Stomach (tissue), 9 donors: Measurements from ENCODE around the gene SAAL1. TPM values are rescaled to one million over a fixed set of nuclear protein-coding genes. Genes with fewer than 3 reads are reported as not detected.

Experiments
- DNase-seq, 2 donors: peaks; one replicate each; pipeline versions ENCODE4 v3.0.0 to v3.0.0-alpha.2; 2013 to 2019
- H3K27ac ChIP-seq, 5 donors: fragments of 200-600 bp in 4 of 5; sonication (generic) in 4 of 5; one replicate each; pipeline ENCODE4 v1.5.1; 2013 to 2019; ENCODE audit warnings: mild to moderate bottlenecking in 1 of 5, moderate library complexity in 1 of 5
- H3K27me3 ChIP-seq, 3 donors: fragments of 200-600 bp; sonication (generic); one replicate each; pipeline ENCODE4 v1.5.1; 2017 to 2019; ENCODE audit warnings: mixed run types in 1 of 3
- H3K36me3 ChIP-seq, 4 donors: fragments of 200-600 bp; sonication (generic); 1 replicate in 3 of 4; 2 replicates in 1 of 4; pipeline ENCODE4 v1.5.1; 2016 to 2019
- H3K4me1 ChIP-seq, 4 donors: fragments of 200-600 bp; sonication (generic); one replicate each; pipeline ENCODE4 v1.5.1; 2016 to 2019
- H3K4me3 ChIP-seq, 4 donors: fragments of 200-600 bp; sonication (generic) in 3 of 4; one replicate each; pipeline ENCODE4 v1.5.1; 2016 to 2019; ENCODE audit warnings: mild to moderate bottlenecking in 1 of 4
- H3K9me3 ChIP-seq, 4 donors: fragments of 200-600 bp; sonication (generic); one replicate each; pipeline ENCODE4 v1.5.1; 2016 to 2019
- CTCF ChIP-seq, 7 experiments: fragments of 450-650 bp in 4 of 7; fragments of 200-600 bp in 3 of 7; sonication (generic) in 3 of 7; IDR thresholded peaks; one replicate each; pipeline ENCODE4 v1.5.1; 2016 to 2019; ENCODE audit warnings: antibody characterized with exemption in 7 of 7, control low read depth in 2 of 7, mild to moderate bottlenecking in 1 of 7
- EP300 ChIP-seq: sonication (generic); formaldehyde crosslinking; IDR thresholded peaks from one replicate; pipeline ENCODE4 v1.6.1; 2017; ENCODE audit warnings: antibody characterized with exemption
- POLR2A ChIP-seq, 4 donors: fragments of 450-650 bp; IDR thresholded peaks; one replicate each; pipeline ENCODE4 v1.6.1; 2016; ENCODE audit warnings: antibody characterized with exemption in 4 of 4, control low read depth in 2 of 4, mild to moderate bottlenecking in 1 of 4, moderate library complexity in 1 of 4
- POLR2AphosphoS5 ChIP-seq, 3 donors: sonication (generic); formaldehyde crosslinking; IDR thresholded peaks; one replicate each; pipeline ENCODE4 v1.6.1; 2016; ENCODE audit warnings: antibody characterized with exemption in 3 of 3
- WGBS, 5 donors: extraction: QIAGEN DNeasy Blood & Tissue Kit in 3 of 5; methylation state at CpG; one replicate each; pipeline versions ENCODE4 v1.1.5 to v1.1.7; 2013 to 2018; 5-methylcytosine and 5-hydroxymethylcytosine counted together
- intact Hi-C: fragments of 100-400 bp; cut with DNase I; formaldehyde crosslinking; loops from one replicate; pipeline ENCODE4 v1.15.1; 2023; ENCODE audit warnings: low total_unique reads
- polyA plus RNA-seq, 3 donors: library from polyadenylated mRNA; stranded (reverse); fragments of 200-250 nt; gene quantifications; one replicate each; pipeline ENCODE4 v1.2.3, GENCODE V29; 2013
- total RNA-seq, 5 donors: library from RNA; depleted of rRNA; stranded (reverse); fragments of >200 nt; gene quantifications; one replicate each; pipeline versions ENCODE4 v1.1.0 to v1.2.3, GENCODE V29; 2014 to 2016
- donor health status: healthy with polysubstance abuse.
- donor health status: Bipolar disorder and iron deficiency.
- donor health status: healthy.

SAAL1 gene
- total and polyA plus RNA-seq, 8 donors = 2.0 to 20.2 (median 10.8) TPM

- WGBS, 5 donors = 43 to 72% (median 50%) methylated on average over 2 of the region's 2 CpGs
- no peak for TF ChIP-seq POLR2A (IDR thresholded peaks at IDR 0.05)
- Histone ChIP-seq H3K27ac (no peak overlapping the region), H3K4me1 (no peaks in the 10 kb centered on the region), H3K27me3 (peaks cover 0 to 11% (median 0%) of the 10 kb centered on the region in 3 donors), H3K9me3 (no peaks in the 10 kb centered on the region), H3K4me3 (no peak overlapping the region), H3K36me3 (no peaks in the 10 kb centered on the region)
- intact Hi-C loops = no loop called here
- no peak for DNase-seq
Observed at GRCh38 chr11:18145025-18145424, 39.1 kb upstream of the SAAL1 start.

DNA sequence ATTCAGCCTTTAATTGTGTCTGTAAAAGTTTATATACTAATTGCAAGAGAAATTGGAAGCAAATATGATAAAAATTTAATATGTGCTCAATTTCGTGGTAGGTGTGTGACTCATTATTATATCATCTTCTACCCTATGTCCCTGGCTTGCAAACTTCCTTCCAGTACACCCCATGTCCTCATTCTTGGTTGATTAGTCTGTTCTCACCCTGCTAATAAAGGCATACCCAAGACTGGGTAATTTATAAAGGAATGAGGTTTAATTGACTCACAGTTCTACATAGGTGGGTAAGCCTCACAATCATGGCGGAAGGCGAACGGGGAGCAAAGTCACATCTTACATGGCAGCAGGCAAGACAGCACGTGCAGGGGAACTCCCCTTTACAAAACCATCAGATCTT lies 38.4 kb upstream of the SAAL1 start:
- no peak for TF ChIP-seq EP300
- TF ChIP-seq CTCF (IDR thresholded peaks at IDR 0.05) = no peak
- TF ChIP-seq POLR2AphosphoS5 (IDR thresholded peaks at IDR 0.05) = no peak
- no peak for TF ChIP-seq POLR2A (IDR thresholded peaks at IDR 0.05)
- no peak overlapping the region for H3K4me3 ChIP-seq
- intact Hi-C loops = no loop called here
- H3K27ac ChIP-seq = no peak overlapping the region
- WGBS, 5 donors = 64 to 75% (median 66%) methylated on average over 5 of the region's 5 CpGs
- H3K4me1 ChIP-seq = no peaks in the 10 kb centered on the region
- H3K36me3 ChIP-seq = no peaks in the 10 kb centered on the region
- H3K9me3 ChIP-seq = no peaks in the 10 kb centered on the region
- DNase-seq = no peak
- H3K27me3 ChIP-seq = peaks cover 0 to 11% (median 0%) of the 10 kb centered on the region in 3 donors

DNA sequence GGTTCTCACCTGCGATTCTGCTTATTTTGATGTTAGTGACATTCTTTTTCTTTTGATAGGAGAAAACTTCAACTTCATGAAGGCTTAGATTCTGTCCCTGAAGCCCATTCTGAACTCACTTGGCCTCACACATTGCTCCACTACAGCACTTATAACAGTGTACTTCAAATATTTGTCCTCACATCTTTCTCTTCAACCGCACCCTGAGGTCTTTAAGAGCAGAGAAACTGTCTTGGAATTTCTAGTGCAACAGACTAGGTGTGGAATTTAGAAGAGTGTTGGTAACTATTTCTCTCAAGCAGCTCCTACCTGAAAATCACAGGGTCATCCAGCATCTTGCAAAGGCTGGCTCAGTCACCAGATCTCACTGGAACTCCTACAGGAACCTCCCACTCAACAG lies 34.3 kb upstream of the SAAL1 start:
- Histone ChIP-seq H3K27ac (no peak overlapping the region), H3K9me3 (no peaks in the 10 kb centered on the region), H3K27me3 (no peaks in the 10 kb centered on the region), H3K4me3 (no peak overlapping the region), H3K36me3 (no peaks in the 10 kb centered on the region), H3K4me1 (no peaks in the 10 kb centered on the region)
- no peak for DNase-seq
- intact Hi-C loops = no loop called here
- 74 to 93% (median 87%) methylated on average over 2 of the region's 2 CpGs for WGBS, 5 donors
- no peak for TF ChIP-seq CTCF (IDR thresholded peaks at IDR 0.05)
- no peak for TF ChIP-seq POLR2AphosphoS5 (IDR thresholded peaks at IDR 0.05)
- no peak for TF ChIP-seq POLR2A (IDR thresholded peaks at IDR 0.05)
- TF ChIP-seq EP300 = no peak

GRCh38 chr11:18137186-18137800 lies 31.4 kb upstream of the SAAL1 start:
- TF ChIP-seq EP300 = no peak
- TF ChIP-seq POLR2A (IDR thresholded peaks at IDR 0.05) = no peak
- TF ChIP-seq POLR2AphosphoS5 (IDR thresholded peaks at IDR 0.05) = no peak
- TF ChIP-seq CTCF (IDR thresholded peaks at IDR 0.05) = no peak
- 92 to 96% (median 94%) methylated on average over 29 of the region's 29 CpGs for WGBS, 5 donors
- DNase-seq = no peak
- Histone ChIP-seq H3K27me3 (peaks cover 0 to 4% (median 0%) of the 10 kb centered on the region in 3 donors), H3K9me3 (no peaks in the 10 kb centered on the region), H3K4me1 (no peaks in the 10 kb centered on the region), H3K4me3 (no peak overlapping the region), H3K36me3 (no peaks in the 10 kb centered on the region), H3K27ac (no peak overlapping the region)
- intact Hi-C loops = no loop called here

GRCh38 chr11:18135308-18135707 lies 29.4 kb upstream of the SAAL1 start:
- 29 to 39% (median 37%) methylated on average over 2 of the region's 2 CpGs for WGBS, 5 donors
- TF ChIP-seq EP300 (no peak), POLR2AphosphoS5 (IDR thresholded peaks at IDR 0.05) (no peak), POLR2A (IDR thresholded peaks at IDR 0.05) (no peak), CTCF (IDR thresholded peaks at IDR 0.05) (no peak)
- no peaks in the 10 kb centered on the region for H3K9me3 ChIP-seq
- intact Hi-C loops = no loop called here
- no peaks in the 10 kb centered on the region for H3K4me1 ChIP-seq
- H3K27me3 ChIP-seq = peaks cover 0 to 4% (median 0%) of the 10 kb centered on the region in 3 donors
- H3K36me3 ChIP-seq = no peaks in the 10 kb centered on the region
- DNase-seq = no peak
- H3K27ac ChIP-seq = no peak overlapping the region
- no peak overlapping the region for H3K4me3 ChIP-seq
